IPS-20b (cell line): ENCODE data around the gene ADAMTS16.

Source experiments
- H3K27ac ChIP-seq: one replicate; pipeline ENCODE4 v1.5.1; 2013; ENCODE audit warnings: low read length
- H3K27me3 ChIP-seq: 2 replicates; pipeline ENCODE4 v1.6.1; 2013; ENCODE audit warnings: mild to moderate bottlenecking, low read length, inconsistent platforms; ENCODE audit not compliant: insufficient read depth
- H3K36me3 ChIP-seq: 2 replicates; pipeline ENCODE4 v1.6.1; 2013; ENCODE audit warnings: low read depth, mild to moderate bottlenecking, inconsistent platforms, low read length, moderate library complexity; ENCODE audit not compliant: insufficient read depth
- H3K4me1 ChIP-seq: 2 replicates; pipeline ENCODE4 v1.6.1; 2013; ENCODE audit warnings: mild to moderate bottlenecking, control low read depth, inconsistent platforms, low read length, moderate library complexity; ENCODE audit not compliant: insufficient read depth
- H3K4me3 ChIP-seq: 2 replicates; pipeline ENCODE4 v1.5.1; 2013; ENCODE audit warnings: mild to moderate bottlenecking, low read length, inconsistent platforms
- H3K9ac ChIP-seq: 2 replicates; pipeline ENCODE4 v1.6.1; 2013; ENCODE audit warnings: low read depth, mild to moderate bottlenecking, inconsistent platforms, low read length, moderate library complexity
- H3K9me3 ChIP-seq: 2 replicates; pipeline ENCODE4 v1.6.1; 2013; ENCODE audit warnings: mild to moderate bottlenecking, low read depth, low read length, inconsistent platforms; ENCODE audit not compliant: insufficient read depth

The ADAMTS16 gene

DNA sequence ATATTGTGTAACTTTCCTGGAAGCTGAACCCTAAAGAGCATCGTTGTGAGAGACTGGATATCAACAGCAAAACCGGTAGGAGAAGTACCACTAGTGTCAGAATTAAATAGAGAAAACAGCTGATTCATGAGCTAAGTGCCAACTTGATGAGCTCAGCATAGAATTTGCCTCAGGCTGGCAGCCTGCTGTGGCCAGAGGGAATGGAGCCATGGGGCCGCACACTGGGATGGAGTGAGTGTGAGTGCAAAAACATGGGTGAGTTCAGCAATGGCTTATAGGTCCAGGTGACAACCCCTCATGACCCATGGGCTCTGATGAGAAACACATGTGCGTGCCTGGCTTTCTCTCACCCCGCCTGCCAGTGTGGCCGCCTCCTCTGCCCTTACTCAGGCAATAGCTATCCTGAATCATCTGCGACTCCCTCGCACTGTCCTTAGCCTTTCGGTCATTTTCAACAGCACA lies 25.4 kb downstream of the ADAMTS16 start:
- Histone ChIP-seq H3K4me1 (no peaks in the 10 kb centered on the region), H3K27ac (no peak overlapping the region), H3K9me3 (no peaks in the 10 kb centered on the region), H3K4me3 (no peak overlapping the region), H3K9ac (no peak overlapping the region), H3K27me3 (no peaks in the 10 kb centered on the region), H3K36me3 (no peaks in the 10 kb centered on the region)

DNA sequence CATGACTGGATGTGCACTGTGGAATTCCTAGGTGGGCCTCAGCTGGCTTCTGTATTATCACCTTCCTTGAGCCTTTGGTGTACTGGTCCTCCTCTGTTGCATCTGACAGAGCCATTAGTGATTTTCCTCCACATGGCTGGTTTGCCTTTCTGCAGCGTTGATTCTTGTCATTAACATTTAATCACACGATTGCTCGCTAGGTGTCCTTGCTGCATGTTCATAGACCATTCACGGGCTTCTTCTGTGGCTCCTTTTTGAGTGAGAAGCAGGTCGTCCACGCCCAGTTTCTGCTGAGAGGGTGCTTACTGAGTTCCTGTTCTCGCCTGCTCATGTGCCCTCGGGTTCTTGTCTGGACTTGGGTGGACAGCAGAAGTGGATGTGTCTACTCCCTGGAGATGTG lies 29.3 kb downstream of the ADAMTS16 start:
- Histone ChIP-seq H3K9me3 (no peaks in the 10 kb centered on the region), H3K36me3 (no peaks in the 10 kb centered on the region), H3K4me1 (no peaks in the 10 kb centered on the region), H3K9ac (no peak overlapping the region), H3K27me3 (no peaks in the 10 kb centered on the region), H3K27ac (no peak overlapping the region), H3K4me3 (no peak overlapping the region)

DNA sequence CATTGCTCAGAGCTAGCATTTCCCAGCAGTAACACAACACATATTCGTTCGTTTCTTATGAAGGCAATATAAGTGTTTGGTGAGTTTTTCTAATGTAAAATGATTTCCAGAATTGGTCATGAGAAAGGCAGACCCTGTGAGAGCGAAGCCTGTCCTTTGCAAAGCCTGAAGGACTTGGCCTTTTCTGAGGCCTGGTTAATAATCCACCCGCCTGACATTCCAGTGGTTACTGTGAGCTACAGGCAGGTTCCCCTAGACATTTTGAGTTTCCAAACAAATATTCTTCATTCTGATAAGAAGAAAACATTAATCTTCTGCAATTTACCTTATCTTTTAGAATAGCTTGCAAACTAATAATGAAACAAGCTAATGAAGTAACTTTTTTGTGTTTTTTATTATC lies 38.0 kb downstream of the ADAMTS16 start:
- Histone ChIP-seq H3K36me3 (no peaks in the 10 kb centered on the region), H3K4me1 (peaks cover 48% of the 10 kb centered on the region), H3K4me3 (no peak overlapping the region), H3K27me3 (no peaks in the 10 kb centered on the region), H3K9ac (peak overlapping the region; percentile 5; the same call in 1 of the 2 replicates), H3K9me3 (no peaks in the 10 kb centered on the region), H3K27ac (no peak overlapping the region)

DNA sequence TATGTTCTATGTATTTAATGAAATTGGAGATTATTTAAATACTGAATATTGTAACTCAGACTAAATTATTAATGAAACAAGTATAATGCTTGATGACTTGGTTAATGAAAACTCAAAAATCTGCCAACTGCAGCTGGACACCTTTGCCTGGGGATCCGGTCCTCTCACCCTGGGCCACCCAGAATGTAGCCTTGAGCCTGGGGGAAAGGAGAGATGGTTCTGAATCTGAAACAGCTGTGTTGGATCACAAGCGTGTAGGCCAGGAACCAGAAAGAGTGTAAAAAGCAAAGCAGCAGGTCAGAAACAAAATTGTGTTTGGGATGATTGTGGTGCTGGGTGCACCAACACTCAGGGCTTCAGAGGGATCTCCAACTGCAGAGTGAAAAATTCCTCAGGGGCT lies 38.5 kb downstream of the ADAMTS16 start:
- H3K4me3 ChIP-seq = peak overlapping the region; percentile 42; the same call in 1 of the 2 replicates
- peaks cover 52% of the 10 kb centered on the region for H3K4me1 ChIP-seq
- H3K9me3 ChIP-seq = no peaks in the 10 kb centered on the region
- H3K36me3 ChIP-seq = no peaks in the 10 kb centered on the region
- no peaks in the 10 kb centered on the region for H3K27me3 ChIP-seq
- H3K27ac ChIP-seq = no peak overlapping the region
- H3K9ac ChIP-seq = peak overlapping the region; percentile 27; the same call in 1 of the 2 replicates

DNA sequence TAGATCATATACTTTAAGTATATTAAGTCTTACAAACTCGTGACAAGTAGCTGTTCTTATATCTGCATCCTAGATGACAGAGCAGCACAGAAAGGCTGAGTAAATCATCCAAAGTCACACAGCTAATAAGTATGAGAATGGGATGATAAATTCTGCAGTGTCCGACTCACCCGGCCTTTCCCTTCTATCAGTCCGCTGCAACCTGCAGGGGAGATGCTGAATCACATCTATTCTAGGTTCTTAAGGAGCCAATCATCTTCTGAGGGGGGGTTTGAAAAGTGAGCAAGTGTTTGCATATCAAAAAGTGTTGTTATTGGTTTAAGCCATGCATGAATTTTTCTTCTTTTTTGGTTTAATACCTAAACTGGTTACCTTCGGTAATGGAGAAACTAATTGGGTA lies 38.9 kb downstream of the ADAMTS16 start:
- Histone ChIP-seq H3K27me3 (0 out of 2 replicates have a peak, but pooled peaks cover under 1% of the 10 kb centered on the region), H3K36me3 (no peaks in the 10 kb centered on the region), H3K4me1 (peaks cover 57% of the 10 kb centered on the region), H3K4me3 (peak overlapping the region; percentile 42; the same call in 1 of the 2 replicates), H3K27ac (no peak overlapping the region), H3K9me3 (no peaks in the 10 kb centered on the region), H3K9ac (peak overlapping the region; percentile 27; the same call in 1 of the 2 replicates)

DNA sequence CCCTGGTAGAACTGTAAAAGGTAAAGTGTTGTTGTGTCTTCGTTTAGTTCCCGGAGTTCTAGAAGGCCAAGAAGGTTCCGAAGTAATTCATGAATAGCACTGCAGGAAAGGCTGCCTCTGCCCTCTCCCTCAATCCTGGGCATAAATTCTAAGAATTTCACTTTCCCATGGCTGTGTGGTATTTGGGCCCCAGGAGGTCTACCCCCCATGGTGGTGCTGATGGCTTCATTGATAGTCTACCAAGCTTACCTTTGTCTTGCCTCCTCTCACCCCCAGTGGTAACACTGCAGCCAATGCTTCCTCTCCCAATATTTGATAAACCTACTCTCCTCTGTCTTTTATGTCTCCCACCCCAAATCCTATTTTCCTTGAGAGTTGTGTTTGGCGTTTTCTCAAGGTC lies 39.5 kb downstream of the ADAMTS16 start:
- no peaks in the 10 kb centered on the region for H3K36me3 ChIP-seq
- peak overlapping the region; percentile 42 for H3K4me3 ChIP-seq
- no peaks in the 10 kb centered on the region for H3K9me3 ChIP-seq
- peak overlapping the region; percentile 41; the same call in 1 of the 2 replicates for H3K9ac ChIP-seq
- peak overlapping the region; percentile 31 for H3K27ac ChIP-seq
- peaks cover 59% of the 10 kb centered on the region for H3K4me1 ChIP-seq
- H3K27me3 ChIP-seq = 0 out of 2 replicates have a peak, but pooled peaks cover 6% of the 10 kb centered on the region

DNA sequence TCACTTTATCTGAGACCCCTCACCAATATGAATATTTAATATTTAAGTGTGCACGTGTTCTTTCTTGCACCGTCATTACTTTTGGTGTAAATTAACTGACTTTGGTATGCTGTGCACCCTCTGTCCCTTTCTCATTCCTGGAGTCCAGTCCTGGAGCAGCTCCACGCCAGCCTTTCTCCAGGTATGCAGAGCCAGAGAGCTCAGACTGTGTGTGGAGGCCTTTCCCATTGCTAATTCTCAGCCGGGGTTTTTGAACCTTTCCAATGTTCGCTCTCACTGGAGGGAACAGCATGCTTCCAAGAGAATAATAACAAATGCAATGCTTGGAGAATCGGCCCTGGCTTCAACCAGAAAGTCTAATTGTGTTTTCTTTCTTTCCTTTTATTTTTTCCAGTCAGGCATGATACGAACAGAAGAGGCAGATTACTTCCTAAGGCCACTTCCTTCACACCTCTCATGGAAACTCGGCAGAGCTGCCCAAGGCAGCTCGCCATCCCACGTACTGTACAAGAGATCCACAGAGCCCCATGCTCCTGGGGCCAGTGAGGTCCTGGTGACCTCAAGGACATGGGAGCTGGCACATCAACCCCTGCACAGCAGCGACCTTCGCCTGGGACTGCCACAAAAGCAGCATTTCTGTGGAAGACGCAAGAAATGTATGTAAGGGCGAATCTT lies 41.7 kb downstream of the ADAMTS16 start:
- Histone ChIP-seq H3K9me3 (no peaks in the 10 kb centered on the region), H3K9ac (peak overlapping the region; percentile 51; the same call in 1 of the 2 replicates), H3K36me3 (no peaks in the 10 kb centered on the region), H3K27me3 (0 out of 2 replicates have a peak, but pooled peaks cover 10% of the 10 kb centered on the region), H3K27ac (peak overlapping the region; percentile 41), H3K4me1 (peaks cover 59% of the 10 kb centered on the region), H3K4me3 (peak overlapping the region; percentile 45; the same call in 1 of the 2 replicates)

DNA sequence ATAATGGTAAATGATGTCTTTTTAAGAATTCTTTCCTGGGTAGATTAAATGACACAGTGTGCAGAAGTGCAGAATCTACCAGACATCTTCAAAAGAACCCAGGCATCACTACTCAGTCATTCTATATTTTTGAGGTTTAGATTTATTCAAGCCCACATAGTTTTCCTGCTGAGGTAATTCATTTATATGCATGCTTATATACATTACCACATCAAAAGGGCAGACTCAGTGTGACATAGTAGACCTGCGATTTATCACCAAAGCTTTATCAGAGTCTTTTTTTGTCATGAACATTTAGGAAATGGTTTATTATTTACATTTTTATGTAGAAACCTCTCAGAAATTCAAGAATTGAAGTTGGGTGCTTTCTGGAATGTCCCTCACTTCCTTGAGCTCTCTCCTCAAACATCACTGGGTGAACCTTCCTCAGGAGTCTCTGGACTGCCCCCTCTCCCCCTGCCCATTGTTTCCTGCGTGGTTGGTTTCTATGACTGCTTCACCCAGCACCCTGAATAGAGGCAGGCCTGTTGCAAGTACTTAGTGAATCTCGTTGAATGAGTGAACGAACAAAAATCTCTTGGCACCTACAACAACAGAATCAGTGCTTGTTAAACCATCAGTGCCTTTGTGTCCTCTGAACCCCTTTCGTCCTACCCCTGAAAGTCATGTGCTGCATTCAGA lies 42.5 kb downstream of the ADAMTS16 start:
- H3K27me3 ChIP-seq = 0 out of 2 replicates have a peak, but pooled peaks cover 10% of the 10 kb centered on the region
- H3K4me1 ChIP-seq = peaks cover 59% of the 10 kb centered on the region
- peak overlapping the region; percentile 51; the same call in 1 of the 2 replicates for H3K9ac ChIP-seq

DNA sequence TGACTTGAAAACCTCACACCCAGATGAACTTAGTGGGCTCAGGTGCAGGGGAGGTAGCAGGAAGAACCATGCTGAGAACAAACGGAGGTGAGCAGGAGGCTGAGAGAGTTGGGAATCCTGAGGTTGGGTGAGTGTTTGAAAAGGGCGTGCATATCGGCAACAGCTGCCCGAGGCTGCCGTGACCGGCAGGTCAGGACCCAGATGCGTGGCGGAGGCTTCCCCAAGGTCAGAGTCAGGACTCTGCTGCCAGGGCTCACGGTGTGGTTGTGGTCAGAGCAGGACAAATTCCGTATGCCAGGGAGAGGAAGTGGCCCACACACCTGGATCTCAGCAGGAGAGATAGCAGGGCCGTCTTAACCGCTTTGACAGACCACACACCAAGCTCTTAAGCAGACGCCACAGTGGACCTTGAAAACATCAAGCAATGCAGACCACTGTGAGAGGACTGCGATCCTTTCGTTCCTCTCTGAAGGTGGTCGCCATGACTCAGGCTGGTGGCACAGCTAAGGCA lies 43.1 kb downstream of the ADAMTS16 start:
- Histone ChIP-seq H3K36me3 (no peaks in the 10 kb centered on the region), H3K4me3 (peak overlapping the region; percentile 45), H3K9me3 (no peaks in the 10 kb centered on the region), H3K27ac (peak overlapping the region; percentile 58), H3K4me1 (peaks cover 55% of the 10 kb centered on the region), H3K27me3 (0 out of 2 replicates have a peak, but pooled peaks cover 10% of the 10 kb centered on the region), H3K9ac (peak overlapping the region; percentile 51; the same call in 1 of the 2 replicates)

More for the DNA sequence above, 42.5 kb downstream of the ADAMTS16 start:
- Histone ChIP-seq H3K4me3 (peak overlapping the region; percentile 45; the same call in 1 of the 2 replicates), H3K27ac (peak overlapping the region; percentile 58), H3K36me3 (no peaks in the 10 kb centered on the region), H3K9me3 (no peaks in the 10 kb centered on the region)

DNA sequence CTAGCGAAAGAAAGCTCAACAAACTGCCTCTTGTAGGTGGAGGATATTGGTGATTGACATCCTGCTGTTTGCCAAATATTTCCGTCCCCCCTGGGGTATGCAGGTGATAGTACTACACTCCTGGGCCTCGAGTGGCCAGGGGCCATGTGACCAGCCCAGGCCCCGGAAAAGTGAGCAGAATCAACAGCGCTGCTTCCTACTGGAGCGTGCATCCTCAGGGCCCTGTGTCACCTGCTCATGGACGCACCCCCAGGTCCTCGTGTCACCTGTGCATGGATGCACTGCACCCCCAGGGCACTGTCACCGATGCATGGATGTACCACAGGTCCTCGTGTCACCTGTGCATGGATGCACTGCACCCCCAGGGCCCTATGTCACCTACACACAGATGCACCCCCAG lies 43.8 kb downstream of the ADAMTS16 start:
- Histone ChIP-seq H3K27ac (peak overlapping the region; percentile 58), H3K9me3 (no peaks in the 10 kb centered on the region), H3K4me3 (peak overlapping the region; percentile 45), H3K4me1 (peaks cover 48% of the 10 kb centered on the region), H3K36me3 (no peaks in the 10 kb centered on the region), H3K27me3 (0 out of 2 replicates have a peak, but pooled peaks cover 10% of the 10 kb centered on the region), H3K9ac (peak overlapping the region; percentile 51; the same call in 1 of the 2 replicates)

DNA sequence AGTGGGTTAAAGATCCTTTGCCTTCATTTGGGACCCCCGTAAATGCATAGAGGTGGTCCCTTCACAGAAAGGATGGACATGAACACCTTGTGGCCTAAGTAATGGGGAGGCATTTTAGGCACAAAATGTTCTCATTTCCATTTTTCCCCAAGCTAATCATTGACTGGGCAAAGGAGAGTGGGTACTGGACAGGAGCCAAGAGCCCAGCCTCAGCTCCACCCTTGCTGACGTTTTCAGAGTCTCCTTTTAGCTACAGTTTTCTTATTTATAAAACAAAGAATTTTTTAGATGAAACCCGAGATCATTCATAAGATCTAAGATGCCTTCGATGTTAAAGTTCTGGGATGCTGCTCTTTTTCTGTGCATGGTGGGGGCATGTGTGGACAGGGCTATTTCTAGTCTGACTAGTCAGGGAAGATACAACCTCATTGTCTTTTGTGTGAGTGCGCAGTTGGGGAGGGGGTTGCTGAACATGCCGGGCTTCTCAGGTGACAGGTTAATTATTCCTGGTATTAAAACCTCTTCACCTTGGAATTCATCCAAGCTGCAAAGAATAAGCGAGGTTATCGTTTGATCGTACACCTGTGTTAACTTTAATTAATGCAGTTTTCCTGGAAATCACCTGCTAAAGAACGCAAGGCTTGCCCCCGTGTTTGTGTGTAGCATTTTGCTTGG lies 48.4 kb downstream of the ADAMTS16 start:
- no peak overlapping the region for H3K9ac ChIP-seq
- no peaks in the 10 kb centered on the region for H3K36me3 ChIP-seq
- no peak overlapping the region for H3K4me3 ChIP-seq
- H3K9me3 ChIP-seq = no peaks in the 10 kb centered on the region
- 0 out of 2 replicates have a peak, but pooled peaks cover 10% of the 10 kb centered on the region for H3K27me3 ChIP-seq
- peaks cover 10% of the 10 kb centered on the region for H3K4me1 ChIP-seq
- no peak overlapping the region for H3K27ac ChIP-seq
